Right lobe of liver (tissue), 6 donors: ENCODE measurements around the gene CD247. TPM values are rescaled to one million over a fixed set of nuclear protein-coding genes. Genes with fewer than 3 reads are reported as not detected.

Experiments used
- ATAC-seq, 4 donors: fragments of 200-7000 bp; cut with Tn5 transposase; one replicate each; pipeline ENCODE4 v1.9.1; 2020; ENCODE audit warnings: mild to moderate bottlenecking in 4 of 4, moderate library complexity in 4 of 4
- DNase-seq, 3 donors: peaks; one replicate each; pipeline ENCODE4 v3.0.0-alpha.2; 2020
- H3K27ac ChIP-seq, 3 donors: fragments of 200-600 bp; one replicate each; pipeline ENCODE4 v1.8.0; 2022
- H3K27me3 ChIP-seq, 2 donors: fragments of 200-600 bp; one replicate each; pipeline ENCODE4 v1.8.0; 2022
- H3K36me3 ChIP-seq, 4 donors: fragments of 200-600 bp; sonication (generic) in 1 of 4; one replicate each; pipeline versions ENCODE4 v1.5.1 to v1.8.0; 2017 to 2022; ENCODE audit warnings: control low read depth in 1 of 4
- H3K4me1 ChIP-seq, 4 donors: fragments of 200-600 bp; sonication (generic) in 1 of 4; one replicate each; pipeline versions ENCODE4 v1.5.1 to v1.8.0; 2017 to 2022; ENCODE audit warnings: control low read depth in 1 of 4
- H3K4me3 ChIP-seq, 3 donors: fragments of 200-600 bp; one replicate each; pipeline ENCODE4 v1.8.0; 2022
- H3K9me3 ChIP-seq, 4 donors: fragments of 200-600 bp; sonication (generic) in 1 of 4; one replicate each; pipeline versions ENCODE4 v1.5.1 to v1.8.0; 2017 to 2022; ENCODE audit warnings: control low read depth in 1 of 4
- POLR2A ChIP-seq: fragments of 450-650 bp; IDR thresholded peaks from one replicate; pipeline ENCODE4 v1.6.1; 2017; ENCODE audit warnings: antibody characterized with exemption, mild to moderate bottlenecking
- WGBS: methylation state at CpG from one replicate; pipeline ENCODE4 v1.1.6; 2018; ENCODE audit warnings: low coverage, low lambda C conversion rate; ENCODE audit not compliant: insufficient coverage; ENCODE audit errors: missing lambda C conversion rate; 5-methylcytosine and 5-hydroxymethylcytosine counted together
- intact Hi-C, 2 donors: fragments of 100-400 bp; cut with DNase I; formaldehyde crosslinking; loops; one replicate each; pipeline versions ENCODE4 v1.11.2 to v1.14.1; 2022
- total RNA-seq, 6 experiments: library from RNA; depleted of rRNA in 2 of 6; stranded (reverse); fragments of >200 nt in 2 of 6; fragmentation: NEBNext Ultra II Directional in 3 of 6; extraction: Animal tissue kit (Norgen Biotek cat#: 25700) in 3 of 6; gene quantifications; one replicate each; pipeline versions ENCODE4 v1.1.0 to v1.2.4, GENCODE V29; 2016 to 2023
- TF ChIP-seq, protein P1 (sequence below), 4 donors: fragments of 200-600 bp in 3 of 4; fragments of 450-650 bp in 1 of 4; IDR thresholded peaks; one replicate each; pipeline versions ENCODE4 v1.5.1 to v1.8.0; 2016 to 2022; ENCODE audit warnings: antibody characterized with exemption in 4 of 4, mild to moderate bottlenecking in 2 of 4
- donor health status: DM: no; HTN: yes; CAD: no.
- donor health status: DM: no; HTN: no; CAD: no.
- donor health status: DM: no; HTN: no; CAD: no.
- donor health status: DM: no; HTN: yes; CAD: no.
- donor health status: DM: no; HTN: yes; CAD: no.

The CD247 gene
- total RNA-seq, 6 experiments from 2014 or later = 0.48 to 2.2 (median 0.71) TPM

DNA sequence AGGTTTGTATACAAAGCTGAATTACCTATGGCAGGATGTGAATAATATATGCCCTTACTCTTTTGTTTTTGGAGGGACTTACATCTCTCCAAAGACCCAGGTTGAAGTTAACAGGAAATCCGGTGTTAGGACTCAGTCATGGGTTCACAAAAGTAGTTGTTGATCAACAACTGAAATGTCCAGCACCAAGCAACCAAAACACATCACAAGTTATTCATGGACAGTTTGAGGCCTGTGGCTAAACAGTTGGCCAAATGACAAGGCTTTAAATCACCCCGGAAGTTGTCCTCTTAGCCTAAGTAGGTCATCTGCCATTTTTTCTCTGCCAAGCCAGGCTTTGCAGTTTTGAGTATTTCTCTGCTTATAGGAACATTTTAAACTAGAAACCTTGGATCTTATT lies 89.9 kb downstream of the CD247 start:
- ATAC-seq (no peak), DNase-seq (no peak)
- Histone ChIP-seq H3K4me3 (no peak overlapping the region), H3K4me1 (no peaks in the 10 kb centered on the region), H3K27ac (no peak overlapping the region), H3K36me3 (no peaks in the 10 kb centered on the region), H3K9me3 (no peaks in the 10 kb centered on the region), H3K27me3 (no peaks in the 10 kb centered on the region)
- TF ChIP-seq POLR2A = no peak
- TF ChIP-seq, protein P1, sequence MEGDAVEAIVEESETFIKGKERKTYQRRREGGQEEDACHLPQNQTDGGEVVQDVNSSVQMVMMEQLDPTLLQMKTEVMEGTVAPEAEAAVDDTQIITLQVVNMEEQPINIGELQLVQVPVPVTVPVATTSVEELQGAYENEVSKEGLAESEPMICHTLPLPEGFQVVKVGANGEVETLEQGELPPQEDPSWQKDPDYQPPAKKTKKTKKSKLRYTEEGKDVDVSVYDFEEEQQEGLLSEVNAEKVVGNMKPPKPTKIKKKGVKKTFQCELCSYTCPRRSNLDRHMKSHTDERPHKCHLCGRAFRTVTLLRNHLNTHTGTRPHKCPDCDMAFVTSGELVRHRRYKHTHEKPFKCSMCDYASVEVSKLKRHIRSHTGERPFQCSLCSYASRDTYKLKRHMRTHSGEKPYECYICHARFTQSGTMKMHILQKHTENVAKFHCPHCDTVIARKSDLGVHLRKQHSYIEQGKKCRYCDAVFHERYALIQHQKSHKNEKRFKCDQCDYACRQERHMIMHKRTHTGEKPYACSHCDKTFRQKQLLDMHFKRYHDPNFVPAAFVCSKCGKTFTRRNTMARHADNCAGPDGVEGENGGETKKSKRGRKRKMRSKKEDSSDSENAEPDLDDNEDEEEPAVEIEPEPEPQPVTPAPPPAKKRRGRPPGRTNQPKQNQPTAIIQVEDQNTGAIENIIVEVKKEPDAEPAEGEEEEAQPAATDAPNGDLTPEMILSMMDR (IDR thresholded peaks at IDR 0.05) = no peak
- 65% methylated on average over 2 of the region's 2 CpGs for WGBS
- intact Hi-C loops = no loop called here

DNA sequence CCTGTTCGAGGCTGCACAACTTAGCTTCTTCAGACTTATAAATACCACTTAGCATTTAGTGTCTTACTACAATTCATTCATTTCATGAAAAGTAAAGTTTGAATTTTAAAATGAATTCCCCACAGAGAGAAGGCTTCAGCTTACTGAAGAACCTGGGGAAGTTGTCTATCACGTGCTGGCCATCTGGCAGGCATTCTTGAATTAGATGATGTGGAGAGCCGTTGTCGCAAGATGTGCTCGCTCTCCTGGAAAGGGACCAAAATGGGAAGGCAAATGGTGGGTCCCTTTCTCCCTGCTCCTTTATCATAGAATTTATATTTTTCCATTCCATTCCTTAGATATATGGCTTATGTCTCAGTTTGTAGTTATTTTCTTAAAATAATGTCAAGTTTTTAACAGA lies 90.5 kb downstream of the CD247 start:
- Histone ChIP-seq H3K36me3 (no peaks in the 10 kb centered on the region), H3K27me3 (no peaks in the 10 kb centered on the region), H3K4me3 (no peak overlapping the region), H3K4me1 (no peaks in the 10 kb centered on the region), H3K9me3 (no peaks in the 10 kb centered on the region), H3K27ac (no peak overlapping the region)
- 81% methylated on average over 5 of the region's 5 CpGs for WGBS
- TF ChIP-seq, protein P1 (IDR thresholded peaks at IDR 0.05) = no peak
- TF ChIP-seq POLR2A = no peak
- ATAC-seq = no peak
- DNase-seq = no peak
- intact Hi-C loops = no loop called here

DNA sequence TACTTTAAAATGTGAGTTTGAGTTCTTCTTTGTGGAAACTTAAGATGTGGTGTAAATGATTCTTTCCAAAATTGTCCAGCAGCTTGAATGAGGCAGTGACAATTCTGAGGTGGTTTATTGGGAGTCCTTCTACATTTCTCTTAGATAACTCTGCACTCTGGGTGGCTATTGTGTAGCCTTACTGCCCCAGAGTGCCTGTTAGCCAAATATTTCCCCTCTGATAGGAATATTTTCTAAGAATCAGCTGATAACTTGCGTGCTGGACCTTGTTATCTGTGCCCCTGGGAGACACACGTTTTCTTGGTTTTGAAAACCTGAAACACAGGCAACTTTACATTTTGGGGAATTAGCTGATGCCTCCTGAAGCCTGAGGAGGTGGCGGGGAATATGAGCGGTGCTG lies 91.6 kb downstream of the CD247 start:
- no peak for DNase-seq
- no peak overlapping the region for H3K27ac ChIP-seq
- WGBS = 93% methylated on average over 3 of the region's 4 CpGs
- intact Hi-C loops = no loop called here
- no peaks in the 10 kb centered on the region for H3K36me3 ChIP-seq
- TF ChIP-seq, protein P1 (IDR thresholded peaks at IDR 0.05) = no peak
- TF ChIP-seq POLR2A = no peak
- no peaks in the 10 kb centered on the region for H3K4me1 ChIP-seq
- no peak for ATAC-seq
- H3K27me3 ChIP-seq = no peaks in the 10 kb centered on the region
- H3K4me3 ChIP-seq = no peak overlapping the region
- no peaks in the 10 kb centered on the region for H3K9me3 ChIP-seq

DNA sequence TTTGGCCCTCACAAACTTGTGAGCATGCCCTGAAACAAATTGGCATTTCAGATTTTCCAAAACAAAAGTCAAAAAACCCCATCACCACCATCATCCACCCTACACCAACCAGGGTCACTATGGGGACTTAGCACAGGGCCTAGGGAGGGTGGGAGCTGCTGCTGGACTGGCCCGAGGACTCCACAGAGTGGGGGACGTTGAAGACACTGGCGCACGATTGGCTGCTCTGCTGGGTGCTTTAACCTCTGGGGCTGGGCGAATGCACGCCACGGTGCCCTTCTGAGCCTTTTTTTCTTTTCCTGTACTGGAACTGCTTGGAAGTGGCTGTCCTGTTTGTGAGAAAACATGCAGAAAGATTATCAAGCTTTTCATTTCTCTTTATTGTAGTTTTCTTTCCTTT lies 92.8 kb downstream of the CD247 start:
- no peaks in the 10 kb centered on the region for H3K36me3 ChIP-seq
- no peak overlapping the region for H3K4me3 ChIP-seq
- H3K4me1 ChIP-seq = no peaks in the 10 kb centered on the region
- DNase-seq (no peak), ATAC-seq (no peak)
- no peak for TF ChIP-seq POLR2A
- TF ChIP-seq, protein P1 (IDR thresholded peaks at IDR 0.05) = no peak
- no peaks in the 10 kb centered on the region for H3K9me3 ChIP-seq
- intact Hi-C loops = no loop called here
- no peak overlapping the region for H3K27ac ChIP-seq
- WGBS = no CpG with 5 or more reads among the region's 7 CpGs
- no peaks in the 10 kb centered on the region for H3K27me3 ChIP-seq
